ENCODE measurements around the gene CAMSAP1. TPM values are rescaled to one million over a fixed set of nuclear protein-coding genes. Genes with fewer than 3 reads are reported as not detected.

CAMSAP1 gene
- total and polyA plus RNA-seq, 2 of the 4 experiments (the other 2 are of a cell fraction), result 8.2 to 19.5 TPM

- no peak for TF ChIP-seq MXI1 (IDR thresholded peaks at IDR 0.05; ENCODE audit: borderline replicate concordance, low read depth, low read length)
Observed at GRCh38 chr9:135886147-135886981, 21.0 kb downstream of the CAMSAP1 start (continued).

GRCh38 chr9:135885100-135885853 lies 22.1 kb downstream of the CAMSAP1 start:
- ATAC-seq (ENCODE audit: low read depth) (peak; percentile 66), DNase-seq (peak; percentile 60)
- peaks cover 4% of the 10 kb centered on the region for H3K36me3 ChIP-seq (ENCODE audit: control insufficient read depth, insufficient read depth, low read length)
- H3K79me1 ChIP-seq (ENCODE audit: low read depth in 1 of 2, low read length in 2 of 2), result peaks cover 30 to 99% of the 10 kb centered on the region in 2 experiments; a peak in 3 of 4 replicates
- peak overlapping the region; percentile 55; the same call in 1 of the 2 replicates for H3K14ac ChIP-seq (replicated peaks; ENCODE audit: low read depth, low read length)
- no peak overlapping the region for H2AFZ ChIP-seq (replicated peaks; ENCODE audit: low read length, poor library complexity)
- peaks cover 60% of the 10 kb centered on the region for H3K9me1 ChIP-seq (ENCODE audit: insufficient read depth, low read length)
- BruUV-seq (replicated peaks), result no TSS peak
- H2BK5ac ChIP-seq (ENCODE audit: low read depth, low read length, poor library complexity, severe bottlenecking), result peak overlapping the region; percentile 60
- no peak overlapping the region; the same call in 2 of the 3 replicates for H2BK15ac ChIP-seq (ENCODE audit: low read depth, low read length)
- no peaks in the 10 kb centered on the region for H3K9me3 ChIP-seq (ENCODE audit: control insufficient read depth, insufficient read depth, low read length)
- H4K91ac ChIP-seq (ENCODE audit: insufficient read depth, low read depth, low read length), result peak overlapping the region; percentile 36; the same call in 1 of the 2 replicates
- no peak overlapping the region for H3K4me3 ChIP-seq (ENCODE audit: insufficient read depth, low read depth, low read length)
- peak overlapping the region; percentile 25 for H3K4me2 ChIP-seq (ENCODE audit: low read depth, low read length)
- WGBS, 2 experiments (ENCODE audit: extremely low coverage in 2 of 2, insufficient read length in 1 of 2), result 86% methylated on average over 1 of the region's 7 CpGs; no CpG with 5 or more reads in 1 of the 2 experiments
- dilution Hi-C loops (cut with HindIII; ENCODE audit: low sequenced_read_pairs, unreplicated experiment), result no loop called here
- peak overlapping the region; percentile 65 for H2AK5ac ChIP-seq (ENCODE audit: low read depth, low read length)
- peak overlapping the region; percentile 17; the same call in 1 of the 2 replicates for H3K23ac ChIP-seq (ENCODE audit: low read depth, low read length)
- H2BK120ac ChIP-seq (ENCODE audit: low read depth, low read length), result peak overlapping the region; percentile 53; the same call in 1 of the 2 replicates
- CTCF ChIA-PET, result no interaction called here
- H3K56ac ChIP-seq (ENCODE audit: extremely low read depth, insufficient read depth, low read length), result no peak overlapping the region
- peaks cover 91% of the 10 kb centered on the region for H4K20me1 ChIP-seq (ENCODE audit: insufficient read depth, low read length)
- POLR2A ChIA-PET (ENCODE audit: unreplicated experiment), result no interaction called here
- no peaks in the 10 kb centered on the region for H3K27me3 ChIP-seq (ENCODE audit: control insufficient read depth, insufficient read depth, low read length)
- H4K5ac ChIP-seq (ENCODE audit: low read depth, low read length), result no peak overlapping the region
- peak overlapping the region; percentile 82 for H2AK9ac ChIP-seq (replicated peaks; ENCODE audit: low read depth, low read length, poor library complexity)
- H3K27ac ChIP-seq (ENCODE audit: insufficient read depth, low read length), result peak overlapping the region; percentile 22
- peaks cover 30% of the 10 kb centered on the region for H3K4me1 ChIP-seq (ENCODE audit: control insufficient read depth, insufficient read depth, low read length)
- peak overlapping the region in 1 of 2 experiments; percentile 20; a peak in 1 of 4 replicates for H4K8ac ChIP-seq (ENCODE audit: low read depth in 2 of 2, low read length in 2 of 2)
- intact Hi-C loops (cut with micrococcal nuclease), result no loop called here
- H2BK20ac ChIP-seq (ENCODE audit: low read depth, low read length), result no peak overlapping the region
- no peak overlapping the region for H3K9ac ChIP-seq (ENCODE audit: low read depth, low read length)
- H3K4ac ChIP-seq (ENCODE audit: low read depth, low read length), result peak overlapping the region; percentile 56
- H3K18ac ChIP-seq (ENCODE audit: low read depth, low read length), result peak overlapping the region; percentile 58; the same call in 1 of the 2 replicates
- in situ Hi-C loops (cut with MboI; ENCODE audit: low sequenced_read_pairs), result no loop called here
- no peak for TF ChIP-seq RCOR1 (IDR thresholded peaks at IDR 0.05; ENCODE audit: insufficient replicate concordance, low read length)
- TF ChIP-seq CTCF (conservative IDR thresholded peaks at IDR 0.05; ENCODE audit: low read depth, low read length), result no peak
- no peak for TF ChIP-seq RAD21 (IDR thresholded peaks at IDR 0.05; ENCODE audit: low read length)
- no peak for TF ChIP-seq ELK1 (IDR thresholded peaks at IDR 0.05; ENCODE audit: borderline replicate concordance, low read depth, low read length)
- TF ChIP-seq CEBPB (IDR thresholded peaks at IDR 0.05; ENCODE audit: low read depth, low read length), result no peak
- no peak for TF ChIP-seq MXI1 (IDR thresholded peaks at IDR 0.05; ENCODE audit: borderline replicate concordance, low read depth, low read length)
- no peak for TF ChIP-seq POLR2A (IDR thresholded peaks at IDR 0.05; ENCODE audit: low read depth, low read length)
- no peak for TF ChIP-seq CHD1 (IDR thresholded peaks at IDR 0.05; ENCODE audit: low read depth, low read length)
- TF ChIP-seq BHLHE40 (IDR thresholded peaks at IDR 0.05; ENCODE audit: low read depth, low read length), result no peak
- TF ChIP-seq SMC3 (IDR thresholded peaks at IDR 0.05; ENCODE audit: low read depth, low read length), result no peak
- no peak for TF ChIP-seq FOS (IDR thresholded peaks at IDR 0.05; ENCODE audit: low read depth, low read length)

Measured in IMR-90 (cell line).